Activated CD4-positive, alpha-beta T cell treated with anti-CD3 and anti-CD28 coated beads, Interleukin-10, Interleukin-2, amounts not matched to agents 100 ng/mL and 50 ng/mL, durations not matched to agents 16 hours and 8 hours (primary cell): ENCODE measurements around the gene JCAD.
"Not testable (repeated sequence)": the region's sequence is repeated elsewhere in the genome, so short reads cannot be mapped to it uniquely, and the experiment has no call there.

ENCODE experiments used
- DNase-seq: peaks from one replicate; pipeline ENCODE4 v3.0.0-alpha.2; 2020

Gene JCAD

GRCh38 chr10:30025428-30025827 is 34.0 kb downstream of the JCAD start:
- not testable (repeated sequence) for DNase-seq

DNA sequence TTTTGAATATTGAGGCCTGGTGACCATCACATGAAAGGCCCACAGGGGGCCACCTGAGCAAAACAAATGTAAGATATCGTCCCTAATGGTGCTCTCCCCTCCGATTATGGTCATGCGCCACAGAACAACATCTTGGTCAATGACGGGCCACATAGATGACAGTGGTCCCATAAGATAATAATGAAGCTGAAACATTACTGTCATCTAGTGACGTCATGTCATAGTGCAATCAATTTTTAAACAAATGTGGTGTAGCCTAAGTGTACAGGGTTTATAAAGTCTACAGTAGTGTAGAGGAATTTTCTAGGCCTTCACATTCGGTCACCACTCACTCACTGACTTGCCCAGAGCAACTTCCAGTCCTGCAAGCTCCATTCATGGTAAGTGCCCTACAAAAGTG is 36.8 kb downstream of the JCAD start:
- DNase-seq = no peak

GRCh38 chr10:30019468-30019867 is 39.9 kb downstream of the JCAD start:
- DNase-seq = no peak

- no peak for DNase-seq
Measured at GRCh38 chr10:30018496-30018895, 40.9 kb downstream of the JCAD start.

DNA sequence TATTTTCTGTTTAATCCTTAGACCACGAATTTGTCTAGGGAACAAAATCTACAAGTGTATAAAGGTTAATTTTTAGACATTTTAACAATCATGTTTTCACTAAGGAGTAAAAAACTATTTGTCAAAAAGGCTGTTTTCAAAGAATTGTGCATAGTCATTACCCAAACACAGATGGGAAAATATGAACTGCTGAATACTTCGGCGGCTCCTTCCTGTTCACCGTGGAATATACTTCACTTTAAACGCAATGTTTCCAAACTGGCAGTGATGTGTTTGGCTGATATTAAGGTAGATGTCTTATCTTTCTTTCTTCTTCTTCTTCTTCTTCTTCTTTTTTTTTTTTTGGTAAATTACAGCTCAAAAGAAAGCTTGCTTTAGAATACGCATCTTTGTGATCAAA is 41.4 kb downstream of the JCAD start:
- no peak for DNase-seq

- DNase-seq = no peak
Measured at GRCh38 chr10:30017556-30017955, 41.8 kb downstream of the JCAD start.

GRCh38 chr10:30014511-30014910 is 44.9 kb downstream of the JCAD start:
- DNase-seq = peak; percentile 40

DNA sequence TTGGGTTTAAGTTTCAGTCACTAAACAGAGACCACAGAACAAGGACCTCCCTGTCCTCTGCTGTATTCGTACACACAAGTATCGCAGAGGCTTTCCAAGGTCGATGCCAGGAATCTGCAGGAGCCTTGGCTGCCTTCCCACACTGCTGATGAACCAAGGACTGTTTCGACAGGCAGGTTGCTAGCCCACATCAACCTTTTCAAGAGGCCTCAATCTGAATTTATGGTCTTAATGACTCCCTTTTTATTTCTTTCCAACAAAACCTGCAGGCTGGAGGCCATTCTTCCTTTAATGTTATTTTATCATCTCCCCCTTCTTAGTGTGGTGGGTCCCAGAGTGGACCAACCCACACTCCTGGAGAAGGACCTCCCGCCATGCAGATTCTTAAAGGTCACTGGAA is 45.6 kb downstream of the JCAD start:
- DNase-seq = no peak

- no peak for DNase-seq
Measured at GRCh38 chr10:30011956-30012647, 47.3 kb downstream of the JCAD start.

DNA sequence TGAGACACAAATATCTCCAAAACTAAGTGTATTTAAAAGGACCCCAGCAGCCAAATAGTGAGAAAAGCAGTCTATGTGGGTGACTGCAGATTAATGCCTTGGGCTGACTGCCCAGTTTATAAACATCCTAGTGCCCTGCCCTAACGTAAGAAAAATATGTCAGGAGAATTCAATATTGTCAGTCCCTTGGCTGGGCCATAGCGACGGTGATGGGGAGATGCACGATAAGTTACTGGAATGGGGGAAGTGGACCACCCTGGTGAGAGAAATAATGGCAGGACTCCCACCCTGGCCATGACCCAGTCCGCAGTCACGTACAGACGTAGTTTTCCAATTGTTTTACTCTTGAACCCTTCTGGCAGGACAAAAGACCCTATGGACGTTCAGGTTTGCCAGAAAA is 48.0 kb downstream of the JCAD start:
- no peak for DNase-seq

- DNase-seq = no peak
Measured at GRCh38 chr10:30007406-30007805, 52.0 kb downstream of the JCAD start.

DNA sequence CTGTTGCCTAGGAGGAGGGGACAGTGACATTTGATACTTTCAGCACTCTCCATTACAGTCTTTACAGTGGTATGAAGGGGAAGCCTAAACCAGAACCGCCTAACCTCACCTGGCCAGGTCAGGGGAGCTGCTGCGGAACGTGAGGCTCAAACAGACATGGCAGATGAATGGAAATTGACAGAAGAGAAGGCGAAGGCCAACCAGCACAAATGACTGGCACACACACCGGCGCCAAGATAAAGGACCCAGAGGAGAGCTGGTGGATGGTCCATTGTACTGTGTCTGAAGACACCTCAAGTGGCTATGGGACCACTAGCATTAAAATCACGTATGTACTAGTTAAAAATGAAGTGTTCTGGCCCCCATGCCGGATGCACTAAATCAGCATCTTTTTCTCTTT is 53.0 kb downstream of the JCAD start:
- DNase-seq = no peak

GRCh38 chr10:30005116-30005515 is 54.3 kb downstream of the JCAD start:
- not testable (repeated sequence) for DNase-seq

DNA sequence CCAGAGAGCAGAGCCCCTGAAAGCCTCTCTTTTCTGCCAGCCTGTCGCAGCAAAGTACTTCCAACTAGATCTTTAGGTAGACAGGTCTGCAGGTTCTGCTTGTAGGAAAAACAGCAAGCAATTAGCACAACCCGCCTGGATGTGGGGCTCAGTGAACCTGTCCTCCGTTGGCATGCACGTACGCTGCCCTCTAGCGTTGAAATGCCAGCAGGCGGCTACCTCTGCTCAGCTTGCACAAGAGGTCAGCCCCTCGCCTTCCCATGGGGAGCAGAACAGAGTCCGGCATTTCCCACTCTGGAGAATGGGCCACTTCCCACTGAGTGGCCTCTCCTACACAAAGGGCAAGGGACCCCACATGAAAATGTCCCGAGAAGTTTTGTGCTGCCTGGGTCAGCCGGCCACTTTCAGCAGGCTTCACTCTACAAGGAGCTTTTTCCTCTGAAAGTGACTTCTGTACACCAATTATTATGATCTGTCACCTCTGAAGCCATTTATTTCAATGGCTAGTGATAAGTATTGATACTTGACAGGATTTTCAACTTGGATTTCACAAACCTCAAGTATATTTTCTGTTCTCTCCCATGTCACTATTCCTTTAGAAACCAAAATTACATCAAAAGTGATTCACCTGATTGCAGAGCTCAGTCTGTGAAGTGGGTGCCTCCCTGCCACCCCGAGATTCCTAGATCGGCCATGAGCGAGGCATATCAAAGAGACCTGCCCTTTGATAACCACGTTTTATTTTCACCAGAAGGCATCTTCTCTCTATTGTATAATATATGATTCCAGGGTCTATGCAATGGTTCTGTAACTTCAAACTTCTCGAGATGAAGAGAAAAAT is 56.7 kb downstream of the JCAD start:
- peak; percentile 77 for DNase-seq

DNA sequence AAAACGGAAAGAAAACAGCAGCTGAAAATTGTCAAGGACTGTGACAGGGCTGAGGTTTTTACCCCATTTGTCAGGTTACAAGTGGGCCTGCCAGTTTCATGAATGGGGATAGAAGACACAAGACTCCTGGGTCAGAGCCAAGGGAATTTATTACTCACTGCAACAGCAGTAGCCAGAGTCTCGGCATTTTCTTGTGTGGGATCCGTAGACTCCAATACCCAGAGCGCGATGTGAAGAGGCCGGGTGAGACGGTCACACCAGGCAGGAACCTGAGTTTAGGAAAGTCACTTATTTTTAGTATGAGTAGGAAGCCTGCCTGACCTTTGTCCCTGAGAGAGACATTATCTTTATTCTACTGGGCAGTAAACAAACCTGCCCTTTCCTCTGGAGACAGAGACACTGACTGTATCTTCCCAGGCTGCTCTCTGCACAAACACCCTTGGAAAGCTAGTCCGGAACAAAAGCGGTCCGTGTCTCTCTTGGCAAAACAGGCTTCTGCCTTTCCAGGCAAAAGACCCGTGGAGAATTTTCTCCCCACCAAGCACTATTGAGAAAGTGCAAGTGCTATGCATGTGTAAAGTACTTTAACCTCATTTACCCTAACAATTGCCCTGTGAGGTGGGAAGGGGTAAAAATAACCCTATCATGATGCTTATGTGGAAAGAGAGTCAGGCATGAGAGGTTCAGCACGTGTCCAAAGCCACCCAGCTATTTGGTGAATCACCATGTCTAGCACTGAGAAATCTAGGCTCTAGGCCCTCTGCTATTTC is 58.4 kb downstream of the JCAD start:
- no peak for DNase-seq

- peak; percentile 84 for DNase-seq
Measured at GRCh38 chr10:29998142-29998808, 61.1 kb downstream of the JCAD start.

DNA sequence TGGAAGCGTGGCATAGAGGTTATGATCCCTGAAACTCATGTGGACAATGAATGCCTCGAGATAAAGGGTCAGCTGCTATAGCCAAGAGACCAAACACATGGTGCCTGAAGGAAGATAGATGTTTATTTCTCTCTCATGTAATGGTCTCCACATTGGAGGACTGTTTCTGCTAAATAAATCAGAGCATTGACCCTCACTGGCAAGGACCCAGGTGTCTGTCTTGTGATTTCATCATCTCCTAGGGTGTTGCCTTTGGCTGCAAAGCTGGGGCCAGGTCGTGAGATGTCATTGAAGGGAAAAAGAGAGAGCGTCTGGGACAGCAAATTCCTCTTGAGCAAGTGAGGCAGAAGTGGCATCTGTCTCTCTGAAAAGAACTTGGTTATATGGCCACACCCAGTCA is 64.6 kb downstream of the JCAD start:
- DNase-seq = no peak

DNA sequence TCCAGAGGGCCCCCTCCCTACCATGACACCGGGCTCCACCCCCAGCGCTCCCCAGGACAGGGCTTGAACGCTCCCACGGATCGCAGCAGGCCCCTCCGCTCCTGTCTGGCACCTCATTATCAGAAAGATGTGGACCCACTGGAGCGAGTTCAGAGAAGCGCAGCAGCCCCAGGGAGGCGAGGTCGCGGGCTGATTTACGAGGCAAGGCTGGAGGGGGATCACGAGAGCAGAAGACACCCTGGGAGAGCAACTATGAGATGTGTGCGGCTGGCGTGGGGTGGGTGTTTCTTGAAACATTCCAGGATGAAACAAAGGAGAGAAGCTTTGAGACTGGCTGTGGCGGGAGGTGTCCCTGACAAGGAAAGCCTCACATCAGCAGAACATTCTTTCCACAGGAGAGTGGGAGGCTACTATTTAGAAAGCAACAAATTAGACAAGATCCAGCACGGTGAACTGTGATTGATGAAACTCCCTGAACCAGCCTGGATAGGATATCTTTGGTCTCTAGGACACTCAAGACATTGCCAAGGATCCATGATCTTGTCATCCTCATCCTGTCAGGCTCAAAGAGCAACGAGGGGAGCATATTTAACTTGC is 66.0 kb downstream of the JCAD start:
- DNase-seq = no peak

DNA sequence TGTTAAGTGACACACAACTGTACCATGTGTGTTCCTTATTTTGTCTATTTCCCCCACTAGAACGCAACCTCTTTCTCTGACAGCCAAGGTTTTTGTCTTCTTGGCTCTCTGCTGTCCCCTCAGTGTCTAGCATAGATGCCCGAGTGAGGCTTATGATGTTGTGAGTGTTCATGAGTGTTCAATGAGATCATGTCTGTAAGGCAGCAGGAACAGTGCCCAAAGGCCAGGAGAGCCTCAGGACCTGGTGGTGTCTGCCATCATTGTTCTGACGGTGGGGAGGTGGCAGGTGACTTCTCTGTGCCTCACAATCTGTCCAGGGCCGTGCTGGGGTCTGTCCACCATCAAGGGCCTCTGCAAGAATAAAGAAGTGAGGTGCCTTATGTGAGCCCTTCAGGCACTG is 66.5 kb downstream of the JCAD start:
- DNase-seq = no peak

GRCh38 chr10:29991382-29991781 is 68.0 kb downstream of the JCAD start:
- no peak for DNase-seq

DNA sequence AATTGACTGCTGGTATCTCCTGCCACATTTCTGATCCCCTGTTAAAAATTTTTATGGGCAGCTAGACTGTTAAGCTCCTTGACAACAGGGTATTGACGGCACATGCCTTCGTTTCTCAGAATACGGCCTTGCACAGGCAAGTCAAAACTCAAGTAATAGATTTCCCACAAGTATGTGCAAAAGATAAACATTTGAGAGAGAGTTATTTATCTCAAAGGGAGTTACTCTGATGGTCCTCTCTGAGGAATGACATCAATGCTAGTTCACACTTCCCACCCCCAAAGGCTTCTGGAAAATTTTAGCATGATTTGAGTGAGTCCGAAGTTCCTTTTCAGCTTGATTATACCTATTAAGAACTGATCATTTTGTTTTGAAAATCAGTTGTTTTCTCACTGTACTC is 71.9 kb downstream of the JCAD start:
- no peak for DNase-seq

DNA sequence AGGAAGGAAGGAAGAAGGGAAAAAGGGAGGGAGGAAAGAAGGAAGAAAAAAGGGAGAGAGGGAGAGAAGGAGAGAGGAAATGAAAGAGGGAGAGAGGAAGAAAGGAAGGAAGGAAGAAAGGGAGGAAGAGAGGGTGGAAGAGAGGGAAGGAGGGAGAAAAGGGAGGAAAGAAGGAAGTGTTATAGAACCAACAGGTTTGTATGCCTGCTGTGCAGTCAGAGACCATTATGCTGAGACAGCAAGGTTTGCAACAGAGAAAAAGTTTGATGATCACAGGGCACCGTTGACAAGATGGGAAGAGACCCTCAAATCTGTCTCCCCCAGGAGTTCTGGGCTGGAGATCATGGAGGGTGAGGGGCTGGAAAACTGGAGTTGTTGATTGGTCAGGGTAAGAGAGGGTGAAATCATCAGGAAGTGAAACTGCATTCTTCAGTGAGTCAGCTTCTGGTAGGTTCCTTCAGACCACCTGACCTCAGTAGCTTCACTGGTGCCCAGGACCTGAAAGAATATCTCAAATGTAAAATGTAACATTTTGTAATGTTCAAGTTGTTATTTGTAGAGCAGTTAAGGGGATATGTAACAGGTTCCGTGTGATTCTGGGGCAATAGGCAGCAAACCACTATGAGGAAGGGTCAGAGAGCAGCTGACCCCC is 76.3 kb downstream of the JCAD start:
- DNase-seq = no peak
